ENCODE measurements around the gene BICRA. TPM values are rescaled to one million over a fixed set of nuclear protein-coding genes. Genes with fewer than 3 reads are reported as not detected.

BICRA gene
- total RNA-seq, 1 experiment from 2014 or later = 23.1 TPM

GRCh38 chr19:47730521-47730889 lies 121.6 kb downstream of the BICRA start:
- TF ChIP-seq, protein P1, sequence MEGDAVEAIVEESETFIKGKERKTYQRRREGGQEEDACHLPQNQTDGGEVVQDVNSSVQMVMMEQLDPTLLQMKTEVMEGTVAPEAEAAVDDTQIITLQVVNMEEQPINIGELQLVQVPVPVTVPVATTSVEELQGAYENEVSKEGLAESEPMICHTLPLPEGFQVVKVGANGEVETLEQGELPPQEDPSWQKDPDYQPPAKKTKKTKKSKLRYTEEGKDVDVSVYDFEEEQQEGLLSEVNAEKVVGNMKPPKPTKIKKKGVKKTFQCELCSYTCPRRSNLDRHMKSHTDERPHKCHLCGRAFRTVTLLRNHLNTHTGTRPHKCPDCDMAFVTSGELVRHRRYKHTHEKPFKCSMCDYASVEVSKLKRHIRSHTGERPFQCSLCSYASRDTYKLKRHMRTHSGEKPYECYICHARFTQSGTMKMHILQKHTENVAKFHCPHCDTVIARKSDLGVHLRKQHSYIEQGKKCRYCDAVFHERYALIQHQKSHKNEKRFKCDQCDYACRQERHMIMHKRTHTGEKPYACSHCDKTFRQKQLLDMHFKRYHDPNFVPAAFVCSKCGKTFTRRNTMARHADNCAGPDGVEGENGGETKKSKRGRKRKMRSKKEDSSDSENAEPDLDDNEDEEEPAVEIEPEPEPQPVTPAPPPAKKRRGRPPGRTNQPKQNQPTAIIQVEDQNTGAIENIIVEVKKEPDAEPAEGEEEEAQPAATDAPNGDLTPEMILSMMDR (conservative IDR thresholded peaks at IDR 0.05; ENCODE audit: low read depth, low read length) = no peak
- TF ChIP-seq EZH2 (IDR thresholded peaks at IDR 0.05; ENCODE audit: borderline replicate concordance, low read depth, low read length, poor library complexity, severe bottlenecking) = no peak
- Histone ChIP-seq H3K9me3 (ENCODE audit: low read depth, low read length, poor library complexity, severe bottlenecking) (no peaks in the 10 kb centered on the region), H3K27me3 (replicated peaks; ENCODE audit: insufficient read depth, low read depth, low read length, poor library complexity) (no peaks in the 10 kb centered on the region), H3K36me3 (ENCODE audit: insufficient read depth, low read length, poor library complexity, severe bottlenecking) (no peaks in the 10 kb centered on the region), H3K4me3 (ENCODE audit: low read depth, low read length, poor library complexity, severe bottlenecking) (no peak overlapping the region), H3K27ac (ENCODE audit: low read depth, low read length, poor library complexity, severe bottlenecking) (no peak overlapping the region), H3K4me1 (ENCODE audit: insufficient read depth, low read length, poor library complexity, severe bottlenecking) (peaks cover 9% of the 10 kb centered on the region)
- intact Hi-C loops (cut with micrococcal nuclease; ENCODE audit: unreplicated experiment) = no loop called here
- ChIA-PET POLR2A (ENCODE audit: low non-redundant PET) (no interaction called here), CTCF (no interaction called here)
- BruUV-seq (replicated peaks) = no TSS peak
- no peak for DNase-seq (ENCODE audit: low spot score)

GRCh38 chr19:47730910-47731309 lies 122.0 kb downstream of the BICRA start:
- no peak for TF ChIP-seq EZH2 (IDR thresholded peaks at IDR 0.05; ENCODE audit: borderline replicate concordance, low read depth, low read length, poor library complexity, severe bottlenecking)
- TF ChIP-seq, protein P1 (conservative IDR thresholded peaks at IDR 0.05; ENCODE audit: low read depth, low read length) = no peak
- BruUV-seq (replicated peaks) = no TSS peak
- H3K4me3 ChIP-seq (ENCODE audit: low read depth, low read length, poor library complexity, severe bottlenecking) = no peak overlapping the region
- ChIA-PET POLR2A (ENCODE audit: low non-redundant PET) (no interaction called here), CTCF (no interaction called here)
- H3K9me3 ChIP-seq (ENCODE audit: low read depth, low read length, poor library complexity, severe bottlenecking) = no peaks in the 10 kb centered on the region
- H3K36me3 ChIP-seq (ENCODE audit: insufficient read depth, low read length, poor library complexity, severe bottlenecking) = no peaks in the 10 kb centered on the region
- intact Hi-C loops (cut with micrococcal nuclease; ENCODE audit: unreplicated experiment) = no loop called here
- no peak for DNase-seq (ENCODE audit: low spot score)
- H3K4me1 ChIP-seq (ENCODE audit: insufficient read depth, low read length, poor library complexity, severe bottlenecking) = peaks cover 9% of the 10 kb centered on the region
- H3K27ac ChIP-seq (ENCODE audit: low read depth, low read length, poor library complexity, severe bottlenecking) = no peak overlapping the region
- H3K27me3 ChIP-seq (replicated peaks; ENCODE audit: insufficient read depth, low read depth, low read length, poor library complexity) = no peaks in the 10 kb centered on the region

DNA sequence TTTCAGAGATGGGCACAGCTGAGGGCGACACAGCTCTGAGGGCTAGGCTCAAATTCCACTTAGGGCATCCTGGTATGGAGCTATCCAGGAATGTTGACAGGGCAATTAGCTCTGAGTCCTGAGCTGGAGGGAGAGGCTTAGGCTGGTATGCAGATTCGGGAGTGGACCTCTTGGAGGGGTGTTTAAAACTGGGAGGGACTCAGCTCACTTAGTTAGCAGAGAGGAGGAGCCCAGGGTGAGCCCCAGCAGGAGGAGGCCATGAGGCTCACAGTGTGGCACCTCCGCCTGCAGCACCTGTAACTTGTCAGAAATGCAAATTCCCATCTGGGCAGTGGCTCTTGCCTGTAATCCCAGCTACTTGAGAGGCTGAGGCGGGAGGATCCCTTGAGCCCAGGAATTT lies 126.2 kb downstream of the BICRA start:
- Histone ChIP-seq H3K4me1 (ENCODE audit: insufficient read depth, low read length, poor library complexity, severe bottlenecking) (no peaks in the 10 kb centered on the region), H3K9me3 (ENCODE audit: low read depth, low read length, poor library complexity, severe bottlenecking) (no peaks in the 10 kb centered on the region), H3K27ac (ENCODE audit: low read depth, low read length, poor library complexity, severe bottlenecking) (no peak overlapping the region), H3K36me3 (ENCODE audit: insufficient read depth, low read length, poor library complexity, severe bottlenecking) (no peaks in the 10 kb centered on the region), H3K4me3 (ENCODE audit: low read depth, low read length, poor library complexity, severe bottlenecking) (no peak overlapping the region), H3K27me3 (replicated peaks; ENCODE audit: insufficient read depth, low read depth, low read length, poor library complexity) (no peaks in the 10 kb centered on the region)
- intact Hi-C loops (cut with micrococcal nuclease; ENCODE audit: unreplicated experiment) = no loop called here
- ChIA-PET CTCF (no interaction called here), POLR2A (ENCODE audit: low non-redundant PET) (no interaction called here)
- TF ChIP-seq, protein P1 (conservative IDR thresholded peaks at IDR 0.05; ENCODE audit: low read depth, low read length) = no peak
- TF ChIP-seq EZH2 (IDR thresholded peaks at IDR 0.05; ENCODE audit: borderline replicate concordance, low read depth, low read length, poor library complexity, severe bottlenecking) = no peak
- no peak for DNase-seq (ENCODE audit: low spot score)
- BruUV-seq (replicated peaks) = no TSS peak
